GM12878 (cell line): ENCODE data around the gene CERK. TPM values are rescaled to one million over a fixed set of nuclear protein-coding genes. Genes with fewer than 3 reads are reported as not detected.

Experiments used
- ATAC-seq: fragments of 200-7000 bp; cut with Tn5 transposase; 3 replicates; pipeline ENCODE4 v1.9.1; 2020; ENCODE audit warnings: mild to moderate bottlenecking, moderate library complexity
- BruUV-seq: library from RNA; stranded (reverse); fragments of 400-500 nt; replicated peaks from 2 replicates; lab custom pipeline; 2021; lab: Mats Ljungman, UMichigan
- CTCF ChIA-PET: fragments of 300-600 bp; sonication (Branson Sonifier 250); formaldehyde crosslinking; extraction: SDS; loops from one replicate; lab custom pipeline; 2021; ENCODE audit warnings: inconsistent platforms; lab: Yijun Ruan, JAX
- POLR2A ChIA-PET: fragments of 350-600 bp; formaldehyde crosslinking; extraction: SDS; loops from one replicate; lab custom pipeline; 2021; ENCODE audit warnings: inconsistent platforms; lab: Charles Lee
- RAD21 ChIA-PET: fragments of 300-600 bp; sonication (Branson Sonifier 250); formaldehyde crosslinking; loops from one replicate; lab custom pipeline; 2023; ENCODE audit warnings: antibody characterized with exemption; ENCODE audit not compliant: unreplicated experiment; lab: Charles Lee
- SMC1A ChIA-PET: fragments of 300-600 bp; sonication (Branson Sonifier 250); formaldehyde crosslinking; loops from one replicate; lab custom pipeline; 2023; ENCODE audit not compliant: unreplicated experiment, uncharacterized antibody; lab: Charles Lee
- DNase-seq: peaks from one replicate; pipeline ENCODE4 v3.0.0-alpha.2; 2011; ENCODE audit warnings: low read depth, low spot score
- FAIRE-seq: peaks from 3 replicates; lab custom pipeline; 2011; peaks lifted over from hg19 to GRCh38; lab: Jason Lieb, UNC
- H2AFZ ChIP-seq: 2 replicates; pipeline ENCODE4 v1.6.0; 2011; ENCODE audit warnings: low read depth, low read length, control low read depth; ENCODE audit not compliant: control insufficient read depth
- H3K27ac ChIP-seq: 2 replicates; pipeline ENCODE4 v1.5.1; 2011; ENCODE audit warnings: control low read depth; ENCODE audit not compliant: control insufficient read depth, insufficient read depth
- H3K27me3 ChIP-seq, 2 experiments: replicated peaks in 1 of 2; 2 replicates each; pipeline versions ENCODE4 v1.6.0 to v1.6.1; 2011; ENCODE audit warnings: low read length in 1 of 2; ENCODE audit not compliant: control insufficient read depth in 2 of 2, insufficient read depth in 2 of 2
- H3K36me3 ChIP-seq, 2 experiments: 2 replicates each; pipeline ENCODE4 v1.5.1; 2011; ENCODE audit warnings: low read length in 1 of 2; ENCODE audit not compliant: control insufficient read depth in 2 of 2, insufficient read depth in 2 of 2
- H3K4me1 ChIP-seq: 2 replicates; pipeline ENCODE4 v1.6.1; 2011; ENCODE audit warnings: mild to moderate bottlenecking, low read length, moderate library complexity, mixed read lengths; ENCODE audit not compliant: control insufficient read depth, insufficient read depth
- H3K4me2 ChIP-seq: 2 replicates; pipeline ENCODE4 v1.6.0; 2011; ENCODE audit warnings: control low read depth; ENCODE audit not compliant: control insufficient read depth, insufficient read depth
- H3K4me3 ChIP-seq: fragments of 200-600 bp; sonication (generic); 2 replicates; pipeline ENCODE4 v1.5.1; 2016
- H3K79me2 ChIP-seq: 2 replicates; pipeline ENCODE4 v1.6.0; 2011; ENCODE audit warnings: low read length; ENCODE audit not compliant: control insufficient read depth, insufficient read depth
- H3K9ac ChIP-seq: 2 replicates; pipeline ENCODE4 v1.8.0; 2011; ENCODE audit warnings: low read length, control low read depth, mixed read lengths; ENCODE audit not compliant: control insufficient read depth, insufficient read depth
- H3K9me3 ChIP-seq: replicated peaks from 3 replicates; pipeline ENCODE4 v1.5.1; 2011; ENCODE audit warnings: mild to moderate bottlenecking, low read length; ENCODE audit not compliant: control insufficient read depth, insufficient read depth
- H4K20me1 ChIP-seq: 2 replicates; pipeline ENCODE4 v1.6.0; 2011; ENCODE audit not compliant: control insufficient read depth, insufficient read depth
- ATF3 ChIP-seq: IDR thresholded peaks from 2 replicates; pipeline ENCODE4 v1.6.1; 2011; ENCODE audit warnings: low read depth, mild to moderate bottlenecking, low read length, moderate library complexity, borderline replicate concordance; ENCODE audit errors: extremely low read depth
- CTCF ChIP-seq, 3 experiments: IDR thresholded peaks in 2 of 3; conservative IDR thresholded peaks in 1 of 3; 2 replicates each; pipeline ENCODE4 v1.5.1; 2011; ENCODE audit warnings: low read depth in 3 of 3, low read length in 3 of 3, mild to moderate bottlenecking in 3 of 3, control low read depth in 2 of 3, moderate library complexity in 2 of 3, inconsistent platforms in 1 of 3, mixed read lengths in 1 of 3; ENCODE audit not compliant: control insufficient read depth in 2 of 3, insufficient read depth in 1 of 3; ENCODE audit errors: extremely low read depth in 1 of 3
- JUND ChIP-seq: IDR thresholded peaks from 2 replicates; pipeline ENCODE4 v1.6.1; 2012; ENCODE audit warnings: low read depth, mild to moderate bottlenecking, low read length, improper control_type of control experiment, moderate library complexity
- NRF1 ChIP-seq: conservative IDR thresholded peaks from 2 replicates; pipeline ENCODE4 v1.6.1; 2011; ENCODE audit warnings: mild to moderate bottlenecking, low read depth, low read length, improper control_type of control experiment
- RBBP5 ChIP-seq: fragments of 200-600 bp; sonication (generic); conservative IDR thresholded peaks from 2 replicates; pipeline ENCODE4 v1.6.1; 2016
- SRF ChIP-seq, 2 experiments: IDR thresholded peaks; 2 replicates each; pipeline ENCODE4 v1.6.1; 2011; ENCODE audit warnings: low read depth in 2 of 2, low read length in 2 of 2, mild to moderate bottlenecking in 1 of 2, moderate library complexity in 1 of 2
- YY1 ChIP-seq: IDR thresholded peaks from 2 replicates; pipeline ENCODE4 v1.6.1; 2011; ENCODE audit warnings: low read depth, mild to moderate bottlenecking, low read length
- ZSCAN29 ChIP-seq: fragments of 450-650 bp; IDR thresholded peaks from 2 replicates; pipeline ENCODE4 v1.6.1; 2017; ENCODE audit warnings: mild to moderate bottlenecking, moderate library complexity
- whole genome bisulfite sequencing: methylation state at CpG from one replicate; pipeline ENCODE4 v1.1.6; 2016; ENCODE audit warnings: low lambda C conversion rate; ENCODE audit not compliant: insufficient replicate concordance, insufficient coverage; ENCODE audit errors: missing lambda C conversion rate; 5-methylcytosine and 5-hydroxymethylcytosine counted together
- in situ Hi-C: fragments of 300-500 bp; cut with MboI; formaldehyde crosslinking; loops from 9 replicates; pipeline ENCODE4 v1.14.3; 2018; ENCODE audit warnings: mixed read lengths
- intact Hi-C: fragments of 100-400 bp; cut with micrococcal nuclease; formaldehyde crosslinking; loops from one replicate; pipeline ENCODE4 v1.14.2; 2022; ENCODE audit not compliant: unreplicated experiment
- polyA plus RNA-seq, 11 experiments: library from polyadenylated mRNA; depleted of rRNA in 4 of 11; unstranded in 6 of 11; stranded (reverse) in 5 of 11; fragments of >200 nt; fragmentation: Nextera tagmentation in 4 of 11; fragmentation: Illumina TruSeq in 1 of 11; extraction: Ambion mirVana in 4 of 11; extraction: Trizol in 1 of 11; gene quantifications; 1 replicate in 1 of 11; 2 replicates in 10 of 11; pipeline versions ENCODE4 v1.2.1 to v1.2.3, GENCODE V29; 2011 to 2016; ENCODE audit warnings: inconsistent platforms in 2 of 11, missing spikeins in 2 of 11, low read depth in 1 of 11
- total RNA-seq, 4 experiments: library from RNA; depleted of rRNA in 3 of 4; stranded (reverse); fragments of >200 nt in 3 of 4; fragmentation: Illumina TruSeq in 1 of 4; extraction: Trizol in 1 of 4; gene quantifications; 2 replicates each; pipeline versions ENCODE4 v1.2.1 to v1.2.3, GENCODE V29; 2013 to 2021

The CERK gene
- total and polyA plus RNA-seq, 10 of the 15 experiments (the other 5 are each of a cell fraction or from before 2014, with no cell fraction given): 4.0 to 41.1 (median 30.2) TPM

DNA sequence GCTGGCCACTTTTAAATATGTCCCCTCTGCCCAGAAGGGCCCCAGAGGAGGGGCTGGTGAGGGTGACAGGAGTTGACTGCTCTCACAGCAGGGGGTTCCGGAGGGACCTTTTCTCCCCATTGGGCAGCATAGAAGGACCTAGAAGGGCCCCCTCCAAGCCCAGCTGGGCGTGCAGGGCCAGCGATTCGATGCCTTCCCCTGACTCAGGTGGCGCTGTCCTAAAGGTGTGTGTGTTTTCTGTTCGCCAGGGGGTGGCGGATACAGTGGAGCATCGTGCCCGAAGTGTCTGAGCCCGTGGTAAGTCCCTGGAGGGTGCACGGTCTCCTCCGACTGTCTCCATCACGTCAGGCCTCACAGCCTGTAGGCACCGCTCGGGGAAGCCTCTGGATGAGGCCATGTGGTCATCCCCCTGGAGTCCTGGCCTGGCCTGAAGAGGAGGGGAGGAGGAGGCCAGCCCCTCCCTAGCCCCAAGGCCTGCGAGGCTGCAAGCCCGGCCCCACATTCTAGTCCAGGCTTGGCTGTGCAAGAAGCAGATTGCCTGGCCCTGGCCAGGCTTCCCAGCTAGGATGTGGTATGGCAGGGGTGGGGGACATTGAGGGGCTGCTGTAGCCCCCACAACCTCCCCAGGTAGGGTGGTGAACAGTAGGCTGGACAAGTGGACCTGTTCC, 71.3 kb downstream of the CERK start:
- 73% methylated on average over 17 of the region's 17 CpGs for WGBS
- DNase-seq (no peak), ATAC-seq (no peak), FAIRE-seq (no peak)
- intact Hi-C loops (no loop called here), in situ Hi-C loops (no loop called here)
- no peak overlapping the region for H3K27ac ChIP-seq
- ChIA-PET POLR2A (no interaction called here), CTCF (no interaction called here), SMC1A (no interaction called here), RAD21 (no interaction called here)
- no peaks in the 10 kb centered on the region for H4K20me1 ChIP-seq
- H3K9me3 ChIP-seq: no peaks in the 10 kb centered on the region
- no TSS peak for BruUV-seq
- no peak overlapping the region for H3K9ac ChIP-seq
- TF ChIP-seq SRF (IDR thresholded peaks at IDR 0.05; ENCODE audit: low read depth in 2 of 2, low read length in 2 of 2): no peak
- no peak for TF ChIP-seq ATF3
- no peak for TF ChIP-seq ZSCAN29
- no peak for TF ChIP-seq YY1
- TF ChIP-seq CTCF (IDR thresholded peaks at IDR 0.05 in 2 of 3, conservative IDR thresholded peaks at IDR 0.05 in 1 of 3; ENCODE audit: control insufficient read depth in 2 of 3, extremely low read depth in 1 of 3, insufficient read depth in 1 of 3, low read depth in 3 of 3, low read length in 3 of 3): no peak
- TF ChIP-seq RBBP5: no peak
- no peak for TF ChIP-seq NRF1
- TF ChIP-seq JUND: no peak
- TF ChIP-seq, all 136 proteins: peak for 0
- Histone ChIP-seq H3K36me3 (peaks cover 0 to 37% of the 10 kb centered on the region in 2 experiments; a peak in 3 of 4 replicates), H3K79me2 (no peaks in the 10 kb centered on the region), H3K27me3 (no peaks in the 10 kb centered on the region), H2AFZ (no peak overlapping the region), H3K4me3 (no peak overlapping the region), H3K4me2 (no peak overlapping the region), H3K4me1 (no peaks in the 10 kb centered on the region)
